ENCODE data around the gene SLC5A3. TPM values are rescaled to one million over a fixed set of nuclear protein-coding genes. Genes with fewer than 3 reads are reported as not detected.

SLC5A3 gene
- total and polyA plus RNA-seq, 2 experiments from 2014 or later, result 6.2 to 32.7 TPM

DNA sequence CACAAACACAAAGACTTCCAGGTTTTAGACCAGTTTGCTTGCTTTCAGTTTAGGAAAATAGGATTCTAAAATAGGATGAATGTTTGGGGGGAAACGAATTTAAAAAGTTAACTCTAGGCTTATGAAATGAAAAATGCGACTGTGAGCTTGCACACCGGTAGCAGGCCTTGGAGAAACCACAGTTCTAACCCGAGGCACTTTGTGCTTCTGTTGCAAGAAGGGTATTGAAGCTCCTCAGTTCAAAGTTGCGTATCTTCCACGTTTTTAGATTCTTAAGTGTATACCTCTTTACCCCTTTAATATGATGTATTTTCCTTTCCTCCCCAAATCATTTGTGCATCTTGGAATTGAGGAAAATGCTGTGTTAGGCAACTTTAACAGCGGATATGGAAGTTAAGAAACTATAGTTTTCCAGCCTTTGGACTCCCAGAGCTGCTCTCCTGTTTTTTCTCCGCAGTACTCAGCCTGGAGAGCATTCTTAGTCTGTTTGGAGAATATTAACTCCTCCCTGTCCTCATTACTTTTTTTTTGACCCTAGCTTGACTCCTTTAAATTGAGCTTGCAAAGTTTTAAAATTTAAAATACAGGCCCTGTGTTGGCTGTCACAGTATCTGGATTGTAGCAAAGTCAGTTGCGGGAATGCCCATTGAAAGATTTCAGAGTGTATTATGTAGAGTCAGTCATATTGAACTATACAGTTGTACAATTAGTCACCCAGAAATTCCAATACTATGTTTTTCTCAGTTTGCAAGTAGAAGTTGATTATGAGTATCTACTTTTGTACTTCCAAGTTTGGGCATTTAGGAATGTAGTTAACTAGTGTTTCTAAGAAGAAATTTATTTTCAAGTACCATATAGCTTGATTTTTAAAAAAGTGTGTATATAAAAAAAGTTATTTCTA, 2.6 kb downstream of the SLC5A3 start:
- Histone ChIP-seq H3K4me3 (peak overlapping the region; percentile 88), H3K4me2 (peak overlapping the region; percentile 96), H3K27me3 (ENCODE audit: insufficient read depth) (peaks cover 15% of the 10 kb centered on the region; the same call in 1 of the 2 replicates), H3K4me1 (ENCODE audit: insufficient read depth) (peaks cover 32% of the 10 kb centered on the region), H3K36me3 (ENCODE audit: insufficient read depth) (no peaks in the 10 kb centered on the region; the same call in 1 of the 2 replicates), H3K79me2 (replicated peaks; ENCODE audit: insufficient read depth) (peaks cover 69% of the 10 kb centered on the region), H4K20me1 (replicated peaks; ENCODE audit: insufficient read depth) (peaks cover 54% of the 10 kb centered on the region), H3F3A (replicated peaks; ENCODE audit: low read depth) (no peaks in the 10 kb centered on the region; the same call in 1 of the 2 replicates), H3K9me2 (ENCODE audit: insufficient read depth) (no peaks in the 10 kb centered on the region), H2AFZ (no peak overlapping the region), H3K27ac (ENCODE audit: low read depth) (no peak overlapping the region)
- Mint-ChIP-seq H3K4me1 (peaks cover 45% of the 10 kb centered on the region), H3K27me3 (ENCODE audit: insufficient read depth, low read depth, poor library complexity) (peaks cover 8% of the 10 kb centered on the region), H3K9me3 (peaks cover 3% of the 10 kb centered on the region; the same call in 1 of the 3 replicates), H3K27ac (no peak overlapping the region), H3K36me3 (ENCODE audit: low read depth) (peaks cover 9% of the 10 kb centered on the region; the same call in 2 of the 3 replicates), H3K4me3 (peak overlapping the region; percentile 96)
- ATAC-seq, result no peak
- TF ChIP-seq STAT1 (IDR thresholded peaks at IDR 0.05; ENCODE audit: unreplicated experiment) (no peak), CREB1 (CRISPR knock-in tag; IDR thresholded peaks at IDR 0.05; ENCODE audit: low read depth) (no peak), JUNB (IDR thresholded peaks at IDR 0.05; ENCODE audit: unreplicated experiment) (no peak), POLR2AphosphoS5 (IDR thresholded peaks at IDR 0.05; ENCODE audit: low read depth) (no peak), CTCF (conservative IDR thresholded peaks at IDR 0.05; ENCODE audit: low read depth in 2 of 2) (no peak), NANOG (IDR thresholded peaks at IDR 0.05; ENCODE audit: borderline replicate concordance) (no peak), REST (IDR thresholded peaks at IDR 0.05; ENCODE audit: unreplicated experiment) (no peak), ZNF331 (CRISPR knock-in tag; IDR thresholded peaks at IDR 0.05; ENCODE audit: low read depth) (no peak), EZH2 (IDR thresholded peaks at IDR 0.05; ENCODE audit: low read depth, unreplicated experiment) (no peak), ZNF114 (CRISPR knock-in tag; IDR thresholded peaks at IDR 0.05) (no peak), EZH2phosphoT487 (IDR thresholded peaks at IDR 0.05; ENCODE audit: unreplicated experiment) (no peak), ZNF462 (CRISPR knock-in tag; IDR thresholded peaks at IDR 0.05) (no peak)
- TF ChIP-seq, protein P1, sequence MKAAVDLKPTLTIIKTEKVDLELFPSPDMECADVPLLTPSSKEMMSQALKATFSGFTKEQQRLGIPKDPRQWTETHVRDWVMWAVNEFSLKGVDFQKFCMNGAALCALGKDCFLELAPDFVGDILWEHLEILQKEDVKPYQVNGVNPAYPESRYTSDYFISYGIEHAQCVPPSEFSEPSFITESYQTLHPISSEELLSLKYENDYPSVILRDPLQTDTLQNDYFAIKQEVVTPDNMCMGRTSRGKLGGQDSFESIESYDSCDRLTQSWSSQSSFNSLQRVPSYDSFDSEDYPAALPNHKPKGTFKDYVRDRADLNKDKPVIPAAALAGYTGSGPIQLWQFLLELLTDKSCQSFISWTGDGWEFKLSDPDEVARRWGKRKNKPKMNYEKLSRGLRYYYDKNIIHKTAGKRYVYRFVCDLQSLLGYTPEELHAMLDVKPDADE (IDR thresholded peaks at IDR 0.05), result no peak
- no peak for DNase-seq (ENCODE audit: low spot score)

Measured in GM23338 (cell line).